ENCODE data around the gene NUMA1.

NUMA1 gene

GRCh38 chr11:72081821-72082453, 1.6 kb upstream of the NUMA1 start:
- TF ChIP-seq CTCF (IDR thresholded peaks at IDR 0.05; ENCODE audit: poor library complexity, severe bottlenecking): no peak
- no peak for ATAC-seq (ENCODE audit: low read depth)
- H3K36me3 ChIP-seq (ENCODE audit: low read depth): peaks cover 5% of the 10 kb centered on the region; the same call in 1 of the 2 replicates

GRCh38 chr11:72081184-72081644, 872 bp upstream of the NUMA1 start:
- DNase-seq (ENCODE audit: low spot score) (no peak), ATAC-seq (ENCODE audit: low read depth) (no peak)
- Histone ChIP-seq H3K4me3 (ENCODE audit: severe bottlenecking) (peak overlapping the region; percentile 56), H3K36me3 (ENCODE audit: low read depth) (peaks cover 10% of the 10 kb centered on the region), H3K9me3 (ENCODE audit: severe bottlenecking) (no peaks in the 10 kb centered on the region), H3K27ac (ENCODE audit: poor library complexity, severe bottlenecking) (peak overlapping the region; percentile 68), H3K27me3 (ENCODE audit: insufficient read depth, poor library complexity, severe bottlenecking) (no peaks in the 10 kb centered on the region), H3K4me1 (ENCODE audit: insufficient read depth, poor library complexity, severe bottlenecking) (peaks cover 25% of the 10 kb centered on the region)
- TF ChIP-seq CTCF (IDR thresholded peaks at IDR 0.05; ENCODE audit: poor library complexity, severe bottlenecking): no peak

More at GRCh38 chr11:72081821-72082453, 1.6 kb upstream of the NUMA1 start:
- DNase-seq (ENCODE audit: low spot score): no peak
- peaks cover 25% of the 10 kb centered on the region for H3K4me1 ChIP-seq (ENCODE audit: insufficient read depth, poor library complexity, severe bottlenecking)
- no peaks in the 10 kb centered on the region for H3K9me3 ChIP-seq (ENCODE audit: severe bottlenecking)
- peak overlapping the region; percentile 68 for H3K27ac ChIP-seq (ENCODE audit: poor library complexity, severe bottlenecking)
- H3K4me3 ChIP-seq (ENCODE audit: severe bottlenecking): no peak overlapping the region
- no peaks in the 10 kb centered on the region for H3K27me3 ChIP-seq (ENCODE audit: insufficient read depth, poor library complexity, severe bottlenecking)

- no peaks in the 10 kb centered on the region for H3K27me3 ChIP-seq (ENCODE audit: insufficient read depth, poor library complexity, severe bottlenecking)
- no peak for TF ChIP-seq CTCF (IDR thresholded peaks at IDR 0.05; ENCODE audit: poor library complexity, severe bottlenecking)
- no peak for DNase-seq (ENCODE audit: low spot score)
- no peak; the same call in 2 of the 3 replicates for ATAC-seq (ENCODE audit: low read depth)
- peak overlapping the region; percentile 56 for H3K4me3 ChIP-seq (ENCODE audit: severe bottlenecking)
- no peaks in the 10 kb centered on the region for H3K9me3 ChIP-seq (ENCODE audit: severe bottlenecking)
- H3K36me3 ChIP-seq (ENCODE audit: low read depth): peaks cover 23% of the 10 kb centered on the region
- H3K27ac ChIP-seq (ENCODE audit: poor library complexity, severe bottlenecking): peak overlapping the region; percentile 68
- peaks cover 25% of the 10 kb centered on the region for H3K4me1 ChIP-seq (ENCODE audit: insufficient read depth, poor library complexity, severe bottlenecking)
Observed at GRCh38 chr11:72079819-72080325, 470 bp downstream of the NUMA1 start.

- H3K4me3 ChIP-seq (ENCODE audit: severe bottlenecking): peak overlapping the region; percentile 56
- no peak for TF ChIP-seq CTCF (IDR thresholded peaks at IDR 0.05; ENCODE audit: poor library complexity, severe bottlenecking)
- H3K27me3 ChIP-seq (ENCODE audit: insufficient read depth, poor library complexity, severe bottlenecking): no peaks in the 10 kb centered on the region
- H3K9me3 ChIP-seq (ENCODE audit: severe bottlenecking): no peaks in the 10 kb centered on the region
- no peak for DNase-seq (ENCODE audit: low spot score)
- H3K4me1 ChIP-seq (ENCODE audit: insufficient read depth, poor library complexity, severe bottlenecking): peaks cover 12% of the 10 kb centered on the region
- peaks cover 30% of the 10 kb centered on the region for H3K36me3 ChIP-seq (ENCODE audit: low read depth)
- ATAC-seq (ENCODE audit: low read depth): no peak
- peak overlapping the region; percentile 68 for H3K27ac ChIP-seq (ENCODE audit: poor library complexity, severe bottlenecking)
Observed at GRCh38 chr11:72078477-72078876, 1.9 kb downstream of the NUMA1 start.

- ATAC-seq (ENCODE audit: low read depth): no peak
- H3K27me3 ChIP-seq (ENCODE audit: insufficient read depth, poor library complexity, severe bottlenecking): no peaks in the 10 kb centered on the region
- no peak for TF ChIP-seq CTCF (IDR thresholded peaks at IDR 0.05; ENCODE audit: poor library complexity, severe bottlenecking)
- no peak for DNase-seq (ENCODE audit: low spot score)
- H3K27ac ChIP-seq (ENCODE audit: poor library complexity, severe bottlenecking): peak overlapping the region; percentile 6
- H3K4me1 ChIP-seq (ENCODE audit: insufficient read depth, poor library complexity, severe bottlenecking): peaks cover 32% of the 10 kb centered on the region
- H3K36me3 ChIP-seq (ENCODE audit: low read depth): peaks cover 33% of the 10 kb centered on the region
- H3K4me3 ChIP-seq (ENCODE audit: severe bottlenecking): no peak overlapping the region
- H3K9me3 ChIP-seq (ENCODE audit: severe bottlenecking): no peaks in the 10 kb centered on the region
Observed at GRCh38 chr11:72075756-72076155, 4.6 kb downstream of the NUMA1 start.
